ENCODE data around the gene NEUROG3. TPM values are rescaled to one million over a fixed set of nuclear protein-coding genes. Genes with fewer than 3 reads are reported as not detected.

NEUROG3 gene
- total and polyA plus RNA-seq, 2 of the 8 experiments (the other 6 are each of a cell fraction or from before 2014, with no cell fraction given), result 0.45 TPM; not detected in 1

- TF ChIP-seq CHD7 (IDR thresholded peaks at IDR 0.05; ENCODE audit: insufficient replicate concordance, low read length) (no peak), TAF7 (optimal IDR thresholded peaks at IDR 0.05; ENCODE audit: borderline replicate concordance, low read depth, low read length) (no peak), CHD2 (IDR thresholded peaks at IDR 0.05; ENCODE audit: low read length) (no peak), HDAC6 (IDR thresholded peaks at IDR 0.05; ENCODE audit: low read depth, low read length) (no peak), NRF1 (IDR thresholded peaks at IDR 0.05; ENCODE audit: low read depth, low read length) (no peak), E2F6 (IDR thresholded peaks at IDR 0.05) (no peak), TAF1 (IDR thresholded peaks at IDR 0.05; ENCODE audit: low read depth, low read length) (no peak), CBX5 (IDR thresholded peaks at IDR 0.05; ENCODE audit: low read depth, low read length) (no peak), SP2 (IDR thresholded peaks at IDR 0.05; ENCODE audit: low read length) (no peak)
Observed at GRCh38 chr10:69600761-69601330, 27.6 kb upstream of the NEUROG3 start (continued).
